Measurements from ENCODE around the gene COQ8A.

GRCh38 chr1:227003165-227003564 is 63.1 kb downstream of the COQ8A start:
- TF ChIP-seq POLR2A (IDR thresholded peaks at IDR 0.05; ENCODE audit: low read depth, low read length) (no peak), POLR2AphosphoS5 (IDR thresholded peaks at IDR 0.05; ENCODE audit: low read depth, low read length) (no peak)
